HG03457 (cell line): ENCODE data around the gene CEP290.
A peak's percentile ranks its signal among the peaks of the same experiment; 100 is the strongest.
"Not testable (repeated sequence)": the region's sequence is repeated elsewhere in the genome, so short reads cannot be mapped to it uniquely, and the experiment has no call there.

Experiments
- ATAC-seq: cut with Tn5 transposase; IDR thresholded peaks from one replicate; pipeline ENCODE4 v1.9.1; 2021; ENCODE audit warnings: moderate number of reproducible peaks; ENCODE audit not compliant: unreplicated experiment

CEP290 gene

GRCh38 chr12:88144546-88145468, 2.9 kb upstream of the CEP290 start:
- no peak for ATAC-seq

- ATAC-seq, result no peak
Observed at GRCh38 chr12:88144037-88144436, 2.1 kb upstream of the CEP290 start.

GRCh38 chr12:88142610-88142991, 713 bp upstream of the CEP290 start:
- no peak for ATAC-seq

- ATAC-seq, result no peak
Observed at GRCh38 chr12:88141425-88141773, 489 bp downstream of the CEP290 start.

GRCh38 chr12:88139711-88140110, 2.2 kb downstream of the CEP290 start:
- not testable (repeated sequence) for ATAC-seq

DNA sequence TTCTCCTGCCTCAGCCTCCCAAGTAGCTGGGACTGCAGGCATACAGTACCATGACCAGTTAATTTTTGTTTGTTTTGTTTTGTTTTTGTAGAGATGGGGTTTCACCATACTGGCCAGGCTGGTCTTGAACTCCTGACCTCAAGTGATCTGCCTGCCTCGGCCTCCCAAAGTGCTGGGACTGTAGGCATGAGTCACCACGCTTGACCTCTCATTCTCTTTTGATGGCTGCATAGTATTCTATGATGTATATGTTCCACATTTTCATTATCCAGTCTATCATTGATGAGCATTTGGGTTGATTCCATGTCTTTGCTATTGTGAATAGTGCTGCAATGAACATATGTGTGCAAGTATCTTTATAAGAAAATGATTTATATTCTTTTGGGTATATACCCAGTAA, 8.7 kb downstream of the CEP290 start:
- not testable (repeated sequence) for ATAC-seq

GRCh38 chr12:88132392-88132791, 9.5 kb downstream of the CEP290 start:
- ATAC-seq, result no peak

DNA sequence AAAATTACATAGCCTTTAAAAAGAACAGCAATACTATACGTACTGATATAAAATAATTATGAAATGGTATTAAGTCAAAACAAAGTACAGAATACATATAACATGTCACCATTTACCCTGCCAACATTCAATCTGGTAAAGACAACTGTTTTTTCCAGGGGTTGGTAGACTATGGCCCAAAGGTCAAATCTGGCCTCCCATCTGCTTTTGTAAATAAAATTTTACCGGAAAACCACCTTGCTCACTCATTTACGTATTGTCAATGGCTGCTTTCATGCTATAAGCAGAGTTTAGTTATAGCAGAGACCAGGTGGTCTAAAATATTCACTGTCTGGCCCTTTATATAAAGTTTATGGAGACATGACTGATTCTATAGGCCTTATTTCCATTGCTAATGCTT, 14.0 kb downstream of the CEP290 start:
- ATAC-seq, result no peak

- no peak for ATAC-seq
Observed at GRCh38 chr12:88127099-88127498, 14.8 kb downstream of the CEP290 start.

DNA sequence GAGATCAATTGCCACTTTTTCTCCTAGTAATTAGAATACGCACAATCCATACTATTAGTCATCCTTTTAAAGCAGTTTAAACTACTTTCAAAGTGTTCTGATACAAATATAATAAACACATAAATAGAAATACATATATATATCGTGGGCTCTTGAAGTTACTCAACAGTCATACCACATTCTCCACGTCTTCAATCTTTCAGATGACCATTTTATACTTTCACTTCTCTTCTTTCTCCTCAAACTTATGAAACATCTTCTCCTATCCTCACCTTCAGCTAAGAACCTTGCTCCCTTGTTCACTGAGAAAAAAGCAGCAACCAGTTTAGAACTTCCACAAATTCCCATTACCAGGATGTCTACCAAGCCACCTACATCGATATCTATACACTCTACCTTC, 19.2 kb downstream of the CEP290 start:
- ATAC-seq, result no peak

GRCh38 chr12:88113871-88114270, 28.0 kb downstream of the CEP290 start:
- ATAC-seq, result no peak

DNA sequence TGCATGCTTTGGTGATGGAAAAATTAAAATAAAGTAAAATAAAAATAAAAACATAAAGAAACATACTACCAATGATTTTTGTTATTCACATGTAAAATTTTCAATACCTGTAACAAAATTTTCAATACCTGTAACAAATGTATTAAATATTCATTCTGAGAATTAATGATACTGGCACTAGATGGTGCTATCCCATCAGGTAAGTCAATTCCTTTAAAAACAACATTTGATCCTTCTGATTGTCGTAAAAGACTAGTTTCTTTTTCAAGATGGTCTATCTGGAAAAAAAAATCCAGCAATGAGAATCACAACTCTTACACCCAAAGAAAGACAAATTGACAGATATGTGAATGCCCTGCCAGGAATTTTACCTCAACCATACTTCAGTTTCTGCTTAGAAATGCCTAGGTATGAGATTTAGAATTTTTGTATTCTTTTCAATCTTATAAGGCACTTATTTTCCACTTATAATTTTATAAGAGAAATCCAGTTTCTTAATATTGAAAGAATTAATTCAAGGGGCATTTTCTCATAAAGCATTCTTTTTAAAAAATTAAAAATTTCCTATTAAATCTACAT, 30.7 kb downstream of the CEP290 start:
- no peak for ATAC-seq

GRCh38 chr12:88108021-88108420, 33.9 kb downstream of the CEP290 start:
- ATAC-seq, result no peak

GRCh38 chr12:88093573-88093972, 48.3 kb downstream of the CEP290 start:
- ATAC-seq, result no peak

- ATAC-seq, result no peak
Observed at GRCh38 chr12:88092771-88093170, 49.1 kb downstream of the CEP290 start.

DNA sequence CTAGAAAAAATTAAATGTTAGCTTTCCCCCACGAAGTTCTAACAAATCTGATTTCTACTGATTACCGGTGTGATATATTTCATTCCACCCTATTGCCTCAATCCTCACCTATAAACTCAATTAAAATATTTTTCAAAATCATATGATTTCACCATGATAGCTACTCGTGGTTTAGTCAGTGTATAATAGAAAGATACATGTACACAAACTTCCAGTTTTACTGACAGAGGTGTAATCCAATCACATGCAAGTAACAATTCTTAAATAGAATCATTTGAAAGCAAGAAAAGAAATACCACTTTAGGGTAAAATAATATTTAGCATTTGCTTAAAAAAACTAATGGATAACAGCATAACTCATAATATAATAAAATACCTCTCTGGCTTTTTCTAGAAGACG, 57.7 kb downstream of the CEP290 start:
- ATAC-seq, result no peak

DNA sequence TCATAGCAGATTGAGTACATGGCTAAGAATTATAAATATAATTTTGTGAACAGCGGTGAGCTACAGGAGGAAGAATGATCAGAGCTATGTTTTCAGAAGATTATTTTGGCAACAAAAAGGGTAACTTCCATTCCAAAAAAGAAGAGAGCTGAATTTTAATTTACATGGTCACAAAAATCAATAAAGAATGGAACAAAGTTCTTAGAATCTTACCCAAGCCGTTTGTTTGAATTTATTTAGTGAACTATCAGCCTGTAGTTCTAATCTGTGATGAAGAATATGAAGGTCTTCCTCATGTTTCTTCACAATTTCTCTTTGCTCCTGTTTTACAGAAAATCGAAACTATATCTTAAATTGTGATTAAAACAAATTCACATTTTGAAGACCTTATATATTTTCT, 58.3 kb downstream of the CEP290 start:
- ATAC-seq, result no peak

DNA sequence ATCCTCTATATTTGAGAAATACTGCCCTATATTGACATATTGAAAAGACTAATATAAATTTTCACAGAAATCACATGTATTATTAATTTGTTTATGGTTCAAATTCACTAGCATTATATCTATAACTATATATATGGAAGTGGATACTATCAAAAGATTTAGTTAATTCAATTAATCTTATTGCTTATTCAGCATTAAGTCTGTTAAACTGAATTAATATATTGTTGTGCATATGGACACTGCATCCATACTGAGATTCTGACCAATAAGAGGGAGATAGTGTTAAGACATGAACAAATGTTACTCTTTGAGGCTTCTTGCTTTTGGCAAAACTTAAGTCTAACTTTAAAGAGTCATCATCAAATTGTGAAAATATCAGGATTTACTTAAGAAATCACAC, 60.6 kb downstream of the CEP290 start:
- ATAC-seq, result no peak

DNA sequence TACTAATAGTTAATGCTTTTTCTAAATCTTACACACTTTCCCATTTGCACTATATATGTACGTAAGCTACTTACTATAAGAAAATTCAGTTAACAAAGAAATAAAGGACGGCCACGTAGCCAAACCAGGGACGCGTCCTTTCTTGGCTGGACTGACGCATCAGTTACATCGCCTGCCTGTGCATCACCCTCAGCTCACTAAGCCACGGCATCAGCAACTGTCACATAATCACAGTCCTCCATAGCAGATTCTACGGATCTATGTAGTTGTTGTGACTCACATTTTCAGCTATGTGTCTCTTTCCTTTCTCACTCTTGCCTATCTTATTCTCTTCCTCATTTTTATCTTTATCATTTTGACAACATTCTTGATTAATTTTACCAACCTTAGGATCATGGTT, 74.6 kb downstream of the CEP290 start:
- ATAC-seq, result no peak

- peak; percentile 86 for ATAC-seq
Observed at GRCh38 chr12:88063375-88063774, 78.5 kb downstream of the CEP290 start.

DNA sequence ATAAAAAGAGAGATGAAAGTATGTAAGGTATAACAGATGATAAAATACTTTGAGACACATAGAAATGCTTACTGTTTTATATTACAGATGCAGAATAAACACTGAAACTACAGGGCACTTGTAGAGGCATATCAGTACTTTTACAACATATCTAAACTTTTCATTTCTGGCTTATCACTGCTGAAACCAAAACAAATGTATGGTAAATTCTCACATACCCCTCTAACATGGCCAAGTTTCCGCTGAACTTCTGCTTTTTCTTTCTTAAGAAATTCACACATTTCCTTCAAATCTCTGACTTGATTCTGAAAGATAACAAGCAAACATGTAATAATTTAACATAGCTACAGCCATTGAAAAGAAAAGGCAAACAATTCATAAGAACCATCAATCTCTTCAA, 79.4 kb downstream of the CEP290 start:
- ATAC-seq, result peak; percentile 65

DNA sequence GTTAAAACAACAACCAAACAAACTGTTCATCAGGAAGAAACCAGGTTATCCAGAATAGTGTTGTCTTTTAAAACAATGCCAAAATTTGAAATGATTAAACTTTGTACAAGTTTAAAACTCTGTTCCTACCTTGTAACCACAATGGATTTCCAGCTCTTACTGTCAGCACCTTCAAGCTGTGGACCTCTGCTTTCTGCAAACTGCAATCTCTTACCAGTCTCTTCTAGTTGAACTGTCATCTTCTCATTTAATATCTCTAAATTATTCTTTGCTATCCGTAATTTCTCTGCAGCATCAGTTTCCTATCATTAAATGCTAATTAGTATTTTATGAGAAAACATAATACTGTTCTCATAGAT, 83.2 kb downstream of the CEP290 start:
- no peak for ATAC-seq
